ENCODE data around the gene NTNG1. TPM values are rescaled to one million over a fixed set of nuclear protein-coding genes. Genes with fewer than 3 reads are reported as not detected.

The NTNG1 gene
- total and polyA plus RNA-seq, 10 of the 15 experiments (the other 5 are each of a cell fraction or from before 2014, with no cell fraction given), result 0.18 to 2.3 (median 1.1) TPM; not detected in 1

GRCh38 chr1:107459204-107459904, 318.5 kb downstream of the NTNG1 start:
- H3K4me3 ChIP-seq, result no peak overlapping the region
- H4K20me1 ChIP-seq (ENCODE audit: control insufficient read depth, insufficient read depth), result no peaks in the 10 kb centered on the region
- ChIA-PET RAD21 (ENCODE audit: unreplicated experiment) (interaction anchor here (0.9 to 2.5 kb wide), 12 partner anchors 10 to 186 kb away, joined by 3 to 42 read pairs (median 4); no protein-coding TSS in a partner anchor), POLR2A (interaction anchor here (1.0 to 3.2 kb wide), 5 partner anchors 8 to 40 kb away, joined by 3 to 19 read pairs (median 6); no protein-coding TSS in a partner anchor), CTCF (interaction anchor here (0.8 to 5.7 kb wide), 20 partner anchors 7 to 666 kb away, joined by 3 to 110 read pairs (median 4); no protein-coding TSS in a partner anchor), SMC1A (ENCODE audit: uncharacterized antibody, unreplicated experiment) (interaction anchor here (0.7 to 6.9 kb wide), 19 partner anchors 9 to 274 kb away, joined by 3 to 68 read pairs (median 5); no protein-coding TSS in a partner anchor)
- DNase-seq (ENCODE audit: low read depth, low spot score) (no peak), ATAC-seq (peak; percentile 75), FAIRE-seq (no peak)
- H2AFZ ChIP-seq (ENCODE audit: control insufficient read depth, low read depth, low read length), result peak overlapping the region; percentile 32; the same call in 1 of the 2 replicates
- no peak overlapping the region for H3K9ac ChIP-seq (ENCODE audit: control insufficient read depth, insufficient read depth, low read length)
- WGBS (ENCODE audit: insufficient coverage, insufficient replicate concordance, low lambda C conversion rate, missing lambda C conversion rate), result 65% methylated on average over 4 of the region's 4 CpGs
- BruUV-seq (replicated peaks), result no TSS peak
- H3K36me3 ChIP-seq (ENCODE audit: control insufficient read depth in 2 of 2, insufficient read depth in 2 of 2, low read length in 1 of 2), result no peaks in the 10 kb centered on the region
- no peaks in the 10 kb centered on the region for H3K79me2 ChIP-seq (ENCODE audit: control insufficient read depth, insufficient read depth, low read length)
- intact Hi-C loops (cut with micrococcal nuclease; ENCODE audit: unreplicated experiment), result no loop called here
- H3K4me1 ChIP-seq (ENCODE audit: control insufficient read depth, insufficient read depth, low read length), result peaks cover 10% of the 10 kb centered on the region
- 0 out of 2 replicates have a peak overlapping the region, but pooled peaks have one; percentile 8 for H3K27ac ChIP-seq (ENCODE audit: control insufficient read depth, insufficient read depth)
- H3K4me2 ChIP-seq (ENCODE audit: control insufficient read depth, insufficient read depth), result peak overlapping the region; percentile 5; the same call in 1 of the 2 replicates
- no peaks in the 10 kb centered on the region for H3K27me3 ChIP-seq (replicated peaks in 1 of 2; ENCODE audit: control insufficient read depth in 2 of 2, insufficient read depth in 2 of 2, low read length in 1 of 2)
- TF ChIP-seq, protein P1, sequence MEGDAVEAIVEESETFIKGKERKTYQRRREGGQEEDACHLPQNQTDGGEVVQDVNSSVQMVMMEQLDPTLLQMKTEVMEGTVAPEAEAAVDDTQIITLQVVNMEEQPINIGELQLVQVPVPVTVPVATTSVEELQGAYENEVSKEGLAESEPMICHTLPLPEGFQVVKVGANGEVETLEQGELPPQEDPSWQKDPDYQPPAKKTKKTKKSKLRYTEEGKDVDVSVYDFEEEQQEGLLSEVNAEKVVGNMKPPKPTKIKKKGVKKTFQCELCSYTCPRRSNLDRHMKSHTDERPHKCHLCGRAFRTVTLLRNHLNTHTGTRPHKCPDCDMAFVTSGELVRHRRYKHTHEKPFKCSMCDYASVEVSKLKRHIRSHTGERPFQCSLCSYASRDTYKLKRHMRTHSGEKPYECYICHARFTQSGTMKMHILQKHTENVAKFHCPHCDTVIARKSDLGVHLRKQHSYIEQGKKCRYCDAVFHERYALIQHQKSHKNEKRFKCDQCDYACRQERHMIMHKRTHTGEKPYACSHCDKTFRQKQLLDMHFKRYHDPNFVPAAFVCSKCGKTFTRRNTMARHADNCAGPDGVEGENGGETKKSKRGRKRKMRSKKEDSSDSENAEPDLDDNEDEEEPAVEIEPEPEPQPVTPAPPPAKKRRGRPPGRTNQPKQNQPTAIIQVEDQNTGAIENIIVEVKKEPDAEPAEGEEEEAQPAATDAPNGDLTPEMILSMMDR (IDR thresholded peaks at IDR 0.05 in 2 of 3, conservative IDR thresholded peaks at IDR 0.05 in 1 of 3; ENCODE audit: control insufficient read depth in 2 of 3, extremely low read depth in 1 of 3, insufficient read depth in 1 of 3, low read depth in 3 of 3, low read length in 3 of 3), result peak in 1 of 3 experiments; percentile 28; a peak in 2 of 6 replicates
- TF ChIP-seq PML (IDR thresholded peaks at IDR 0.05; ENCODE audit: low read length), result no peak
- no peaks in the 10 kb centered on the region for H3K9me3 ChIP-seq (replicated peaks; ENCODE audit: control insufficient read depth, insufficient read depth, low read length)
- in situ Hi-C loops (cut with MboI), result loop anchor here (25.0 kb wide), 1 partner anchor 1078 kb away; no protein-coding TSS in a partner anchor
